ENCODE measurements around the gene PTPRD.

GRCh38 chr9:9389904-9390303, 1222.9 kb downstream of the PTPRD start:
- no peak for TF ChIP-seq CTCF (IDR thresholded peaks at IDR 0.05)
- no peak for TF ChIP-seq POLR2A (IDR thresholded peaks at IDR 0.05)

Measured in thyroid gland (tissue), 4 donors.